Measurements from ENCODE around the gene PTOV1.

PTOV1 gene

DNA sequence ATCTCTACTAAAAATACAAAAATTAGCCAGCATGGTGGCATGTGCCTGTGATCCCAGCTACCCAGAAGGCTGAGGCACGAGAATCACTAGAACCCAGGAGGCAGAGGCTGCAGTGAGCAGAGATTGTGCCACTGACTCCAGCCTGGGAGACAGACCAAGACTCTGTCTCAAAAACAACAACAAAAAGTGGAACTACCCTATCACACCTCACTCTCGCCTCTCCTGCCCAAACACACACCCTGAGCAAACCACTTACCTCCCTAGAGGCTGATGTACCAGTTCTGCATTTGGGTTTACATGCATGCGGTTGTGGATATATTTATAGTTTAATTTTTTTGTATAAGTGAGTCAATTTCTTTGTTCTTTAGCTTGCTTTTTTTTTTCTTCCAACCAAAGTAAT is 7.7 kb upstream of the PTOV1 start:
- no peak for DNase-seq

DNA sequence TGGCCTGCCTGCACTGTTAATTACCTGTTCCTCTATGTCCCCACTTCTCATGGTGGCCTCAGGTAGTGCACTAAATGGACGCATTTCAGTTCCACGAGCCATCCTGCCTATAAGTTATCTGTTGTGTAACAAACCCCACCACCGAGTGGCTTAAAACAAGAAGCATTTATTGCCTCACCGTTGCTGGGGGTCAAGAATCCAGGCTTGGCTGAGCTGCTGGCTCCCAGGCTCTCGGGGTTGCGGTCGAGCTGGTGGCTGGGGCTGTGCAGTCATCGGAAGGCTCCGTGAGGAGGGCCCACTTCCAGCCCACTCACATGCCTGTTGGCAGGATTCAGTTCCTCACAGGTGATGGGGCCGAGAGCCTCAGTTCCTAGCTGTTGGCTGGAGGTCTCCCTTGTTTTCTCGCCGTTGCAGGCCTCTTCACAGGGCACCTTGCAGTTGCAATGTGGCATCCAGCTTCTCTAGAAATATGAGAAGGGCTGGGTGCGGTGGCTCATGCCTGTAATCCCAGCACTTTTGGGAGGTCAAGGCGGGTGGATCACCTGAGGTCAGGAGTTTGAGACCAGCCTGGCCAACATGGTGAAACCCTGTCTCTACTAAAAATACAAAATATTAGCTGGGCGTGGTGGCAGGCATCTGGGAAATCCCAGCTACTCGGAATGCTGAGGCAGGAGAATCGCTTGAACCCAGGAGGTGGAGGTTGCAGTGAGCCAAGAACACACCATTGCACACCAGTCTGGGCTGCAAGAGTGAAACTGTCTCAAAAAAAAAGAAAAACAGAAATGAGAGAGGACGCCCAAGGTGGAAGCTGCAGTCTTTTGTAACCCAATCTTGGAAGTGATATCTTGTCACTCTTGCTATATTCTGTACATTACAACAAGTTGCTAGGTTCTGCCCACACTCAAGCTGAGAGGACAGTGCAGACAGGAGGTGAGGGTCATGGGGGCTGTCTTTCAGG is 6.5 kb upstream of the PTOV1 start:
- DNase-seq = no peak

DNA sequence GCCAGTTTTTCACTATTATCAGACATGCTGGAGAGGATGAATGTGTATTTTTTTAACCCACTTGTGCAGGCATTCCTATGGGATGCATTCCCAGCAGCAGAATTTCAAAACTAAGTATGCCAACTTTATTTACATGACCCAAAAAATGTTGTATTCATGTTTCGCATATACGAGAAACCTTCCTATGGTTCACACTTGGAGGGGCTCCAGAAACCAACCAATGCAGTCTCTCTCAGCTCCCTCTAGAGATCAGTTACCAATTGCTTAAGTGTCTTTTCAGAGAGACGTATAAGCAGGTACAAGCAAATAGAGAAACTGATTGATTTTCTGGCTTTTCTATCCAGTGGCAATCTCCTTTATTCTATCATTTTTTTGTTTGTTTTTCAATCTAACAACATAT is 5.5 kb upstream of the PTOV1 start:
- no peak for DNase-seq

DNA sequence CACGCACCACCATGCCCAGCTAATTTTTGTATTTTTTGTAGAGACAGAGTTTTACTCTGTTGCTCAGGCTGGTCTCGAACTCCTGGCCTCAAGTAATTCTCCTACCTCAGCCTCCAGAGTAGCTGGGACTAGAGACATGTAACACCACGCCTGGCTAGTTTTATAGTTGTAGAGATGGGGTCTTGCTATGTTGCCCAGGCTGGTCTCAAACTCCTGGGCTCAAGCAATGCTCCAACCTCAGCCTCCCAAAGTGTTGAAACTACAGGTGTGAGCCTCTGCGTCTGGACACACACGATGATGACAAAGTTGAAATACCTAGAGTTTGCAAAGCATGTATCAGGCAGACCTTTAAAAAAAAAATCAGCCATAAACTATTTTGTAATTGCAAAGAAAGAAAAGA is 4.6 kb upstream of the PTOV1 start:
- no peak for DNase-seq

DNA sequence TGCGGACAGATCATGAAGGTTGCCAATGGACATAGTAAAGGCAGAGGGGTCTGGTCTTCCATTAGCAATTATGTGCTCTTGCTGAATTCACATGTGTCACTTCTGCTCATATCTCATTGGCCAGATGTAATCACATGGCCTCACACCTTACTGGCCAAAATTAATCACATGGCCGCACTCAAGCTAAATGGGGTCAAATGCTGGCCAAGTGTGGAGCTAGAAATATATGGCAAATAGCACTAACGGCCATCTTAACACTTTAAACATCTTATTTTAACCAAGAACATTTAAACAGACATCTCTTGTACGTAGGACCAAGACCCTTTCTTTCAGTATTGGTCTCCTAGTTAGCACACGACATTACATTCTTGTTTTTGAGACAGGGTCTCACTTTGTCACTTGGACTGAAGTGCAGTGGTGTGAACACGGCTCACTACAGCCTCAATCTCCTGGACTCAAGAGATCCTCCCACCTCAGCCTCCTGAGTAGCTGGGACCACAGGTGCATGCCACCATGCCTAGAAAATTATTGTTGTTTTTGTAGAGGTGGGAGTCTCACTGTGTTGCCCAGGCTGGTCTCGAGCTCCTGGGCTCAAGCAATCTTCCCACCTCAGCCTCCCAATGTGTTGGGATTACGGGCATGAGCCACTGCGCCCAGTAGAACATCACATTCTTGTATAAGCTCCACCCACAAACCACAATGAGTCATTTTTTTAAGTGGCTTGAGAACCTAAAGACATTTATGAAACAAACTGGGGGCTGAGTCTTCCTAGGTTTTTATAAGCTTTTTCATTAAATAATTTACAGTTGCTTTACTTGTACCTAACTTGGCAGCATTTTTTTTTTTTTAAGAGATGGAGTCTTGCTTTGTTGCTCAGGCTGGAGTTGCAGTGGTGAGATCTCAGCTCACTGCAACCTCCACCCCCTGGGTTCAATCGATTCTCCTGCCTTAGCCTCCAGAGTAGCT is 2.9 kb upstream of the PTOV1 start:
- DNase-seq = no peak

DNA sequence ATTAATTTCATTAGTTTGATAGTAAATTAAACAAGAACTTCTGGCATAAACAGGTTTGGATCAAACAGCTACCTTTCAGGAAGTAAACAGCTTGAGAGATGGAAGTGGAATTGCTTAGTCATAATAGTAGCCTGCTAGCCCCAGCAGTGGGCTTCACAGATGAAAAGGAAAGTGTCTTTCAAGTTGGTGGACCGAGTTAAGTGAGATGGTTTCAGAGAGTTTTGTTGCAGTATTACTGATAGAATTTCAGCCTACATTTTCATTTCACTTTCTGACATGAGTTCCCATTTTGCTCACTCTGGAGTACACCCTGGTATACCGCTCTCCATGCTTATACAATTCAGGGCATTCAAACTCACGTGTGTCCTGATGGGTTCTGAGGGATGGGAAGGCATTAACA is 2.0 kb upstream of the PTOV1 start:
- no peak for DNase-seq

DNA sequence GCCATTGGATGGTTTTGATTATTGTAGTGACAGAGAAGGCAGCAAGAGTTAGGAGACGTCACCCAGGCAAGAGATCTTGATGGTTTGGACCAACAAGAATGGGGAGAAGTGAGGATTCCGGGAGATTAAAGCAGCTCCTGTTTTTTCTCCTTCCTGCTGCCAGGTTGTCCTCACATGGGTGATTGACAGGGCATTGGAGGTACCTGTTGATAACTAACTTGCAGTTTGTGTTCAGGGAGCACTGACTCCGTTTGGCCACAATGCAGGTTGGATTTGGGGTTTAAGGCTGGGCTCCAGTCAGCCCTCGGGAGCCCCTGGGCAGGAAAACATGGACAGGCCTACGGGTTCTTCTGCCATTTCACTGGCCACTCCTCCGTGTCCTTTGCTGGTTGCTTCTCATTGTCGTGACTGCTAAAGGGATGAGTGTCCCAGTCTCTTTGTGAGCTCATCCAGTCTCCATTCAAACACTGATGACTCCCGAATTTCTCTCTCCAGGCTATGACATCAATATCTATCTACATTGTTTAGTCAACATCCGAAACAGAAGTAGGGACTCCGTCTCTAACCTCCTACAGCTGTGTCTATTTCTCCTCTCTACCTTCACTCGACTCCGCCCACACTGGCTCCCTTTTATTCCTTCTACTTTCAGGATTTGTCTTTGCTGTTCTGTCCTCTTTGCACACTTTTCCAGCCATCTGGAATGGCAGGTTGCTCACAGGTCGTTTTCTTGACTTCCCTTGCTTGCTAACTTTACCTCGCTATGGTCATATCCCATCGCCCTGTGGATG is 1.3 kb upstream of the PTOV1 start:
- no peak for DNase-seq

DNA sequence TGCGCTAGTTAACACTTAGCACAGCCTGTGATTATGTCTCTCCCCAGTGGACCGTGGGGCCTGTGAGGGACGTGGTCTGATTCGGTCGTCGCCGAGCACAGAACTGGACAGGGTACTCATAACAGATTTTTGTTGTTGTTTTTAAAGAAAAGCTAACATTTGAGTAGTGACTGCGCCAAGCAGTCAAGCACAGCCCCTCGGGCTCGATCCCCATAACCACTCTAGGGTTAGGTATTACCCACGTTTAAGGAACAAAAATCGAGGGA is 805 bp upstream of the PTOV1 start:
- peak in 1 of 51 donors; percentile 45 for DNase-seq

DNA sequence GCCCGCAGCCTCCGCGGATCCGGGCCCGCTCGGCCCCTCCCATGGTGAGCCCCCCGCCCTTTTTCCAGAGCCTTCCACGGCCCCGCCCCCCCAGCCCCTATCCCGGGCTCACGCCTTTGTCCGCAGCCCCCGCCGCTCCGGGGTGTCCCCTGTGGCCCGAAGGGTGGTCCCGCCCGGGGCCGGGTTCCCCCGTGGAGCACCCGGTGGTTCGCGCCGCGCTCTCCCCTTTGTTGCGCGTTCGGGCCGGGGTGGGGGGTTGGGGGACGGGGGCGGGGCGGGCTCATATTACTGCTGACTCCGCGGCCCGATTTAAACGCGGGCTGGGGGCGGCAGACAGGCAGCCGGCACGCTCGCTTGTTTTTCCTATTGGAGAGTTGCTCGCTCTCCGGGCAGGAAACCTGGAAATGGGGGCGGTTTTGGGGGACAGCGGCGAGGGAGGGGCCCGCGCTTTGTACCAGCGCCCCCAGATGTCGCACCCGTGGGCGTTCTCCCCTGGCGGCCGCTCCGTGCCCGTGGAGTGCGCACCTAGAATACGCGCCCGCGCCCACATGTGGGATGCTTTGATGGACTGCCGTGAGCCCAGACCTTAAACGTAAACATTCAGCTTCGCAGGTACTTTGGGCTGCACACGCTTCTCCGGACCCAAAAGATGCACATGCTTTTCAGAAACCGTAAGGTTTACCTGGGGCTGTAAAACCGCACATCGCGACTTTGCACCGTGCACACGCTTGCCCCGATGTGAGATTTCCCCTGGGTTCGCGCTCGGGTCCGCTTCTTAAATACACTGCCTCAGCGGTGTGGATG is 699 bp downstream of the PTOV1 start:
- DNase-seq = peak in 21 of 51 donors; percentile 9 to 56 (median 38)

DNA sequence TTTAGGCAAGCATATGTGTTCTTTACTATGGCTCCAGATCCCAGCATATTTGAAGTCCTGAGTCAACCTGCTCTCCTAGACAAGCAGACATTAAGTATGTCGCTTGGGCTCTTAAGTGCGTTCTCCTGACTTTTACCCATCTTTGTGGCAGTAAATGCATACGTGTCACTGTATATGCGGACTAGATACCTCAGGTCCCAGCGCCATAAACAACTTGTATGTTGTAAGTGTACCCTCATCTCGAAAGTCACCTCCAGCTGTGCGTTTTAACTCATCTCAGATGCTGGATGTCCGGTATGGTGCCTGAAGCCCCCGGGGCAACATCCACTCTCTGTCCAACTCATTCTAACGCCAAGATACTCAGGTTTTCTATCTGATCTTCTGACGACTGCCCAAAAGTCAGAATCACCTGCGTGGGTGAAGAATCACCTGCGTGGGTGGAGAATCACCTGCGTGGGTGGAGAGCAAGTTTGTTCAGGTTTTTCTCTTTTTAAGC is 1.7 kb downstream of the PTOV1 start:
- no peak for DNase-seq

DNA sequence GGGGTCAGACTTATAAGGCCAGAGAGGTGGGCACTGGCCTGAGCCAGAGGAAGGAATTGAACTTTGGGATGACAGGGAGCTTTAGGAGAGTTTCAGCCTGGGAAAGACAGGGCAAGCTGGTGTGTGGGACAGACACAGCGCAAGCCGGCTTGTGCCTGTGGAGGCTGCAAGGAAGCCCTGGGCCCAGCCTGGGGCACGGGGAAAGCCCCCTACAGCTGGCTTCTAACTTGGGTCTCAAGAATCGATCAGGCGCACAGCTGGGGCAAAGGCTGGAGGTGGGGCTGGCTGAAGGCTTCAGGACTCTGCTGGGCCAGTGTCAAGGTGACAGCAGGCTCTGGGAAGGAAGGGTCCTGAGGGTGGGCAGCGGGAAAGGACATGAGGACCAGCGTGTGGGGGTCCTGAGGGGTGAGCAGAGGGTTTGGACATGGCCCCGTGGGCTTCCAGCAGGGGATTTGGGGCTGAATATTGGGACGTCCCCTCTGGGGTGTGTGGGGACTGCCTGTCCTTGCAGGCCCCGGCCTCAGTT is 3.0 kb downstream of the PTOV1 start:
- DNase-seq = no peak

DNA sequence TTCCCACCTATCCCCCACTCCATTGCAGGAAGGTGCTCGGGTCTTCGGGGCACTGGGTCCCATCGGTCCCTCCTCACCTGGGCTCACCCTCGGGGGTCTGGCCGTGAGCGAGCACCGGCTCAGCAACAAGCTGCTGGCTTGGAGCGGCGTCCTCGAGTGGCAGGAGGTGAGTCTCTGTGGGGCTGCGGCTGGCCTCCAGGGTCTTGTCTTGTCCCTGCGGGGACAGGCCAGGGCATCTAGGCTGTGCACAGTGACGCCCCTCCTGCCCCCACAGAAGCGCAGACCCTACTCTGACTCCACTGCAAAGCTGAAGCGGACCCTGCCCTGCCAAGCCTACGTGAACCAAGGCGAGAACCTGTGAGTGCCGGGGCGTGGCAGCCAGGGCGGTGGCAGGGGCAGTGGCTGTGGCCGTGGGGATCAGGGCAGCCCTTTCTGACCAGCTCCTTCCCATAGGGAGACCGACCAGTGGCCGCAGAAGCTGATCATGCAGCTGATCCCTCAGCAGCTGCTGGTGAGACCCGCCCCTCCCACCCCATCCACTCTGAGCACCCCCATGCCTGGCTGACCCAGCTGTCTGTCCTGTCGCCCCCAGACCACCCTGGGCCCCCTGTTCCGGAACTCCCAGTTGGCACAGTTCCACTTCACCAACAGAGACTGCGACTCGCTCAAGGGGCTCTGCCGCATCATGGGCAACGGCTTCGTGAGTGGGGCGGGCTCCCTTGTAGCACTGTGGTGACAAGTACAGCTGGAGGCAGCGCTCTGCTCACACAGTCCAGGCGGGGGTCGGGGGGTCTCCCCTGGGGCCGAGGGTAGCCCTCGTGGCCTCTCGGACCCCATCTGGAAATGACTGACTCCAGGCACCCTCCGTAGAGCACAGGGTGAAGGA is 3.7 kb downstream of the PTOV1 start:
- no peak for DNase-seq

DNA sequence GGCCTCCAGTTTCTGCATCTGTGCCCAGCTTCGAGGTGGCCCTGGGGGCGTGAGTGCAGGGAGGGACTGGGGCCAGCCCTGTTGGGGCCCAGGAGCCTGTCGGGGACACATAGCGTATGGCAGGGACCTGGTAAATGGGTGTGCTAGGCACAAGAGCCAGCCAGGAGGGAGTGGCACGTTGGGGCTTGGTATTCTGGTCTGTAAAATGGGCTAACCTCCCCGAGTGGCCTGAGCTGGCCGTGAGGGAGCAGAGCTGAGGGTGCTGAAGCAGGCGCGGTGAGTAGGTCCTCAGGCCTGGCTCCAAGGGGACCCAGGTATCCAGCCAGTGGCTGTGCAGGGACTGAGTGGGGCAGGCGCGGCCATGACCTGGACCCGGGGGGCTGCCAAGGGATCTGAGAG is 4.3 kb downstream of the PTOV1 start:
- no peak for DNase-seq

DNA sequence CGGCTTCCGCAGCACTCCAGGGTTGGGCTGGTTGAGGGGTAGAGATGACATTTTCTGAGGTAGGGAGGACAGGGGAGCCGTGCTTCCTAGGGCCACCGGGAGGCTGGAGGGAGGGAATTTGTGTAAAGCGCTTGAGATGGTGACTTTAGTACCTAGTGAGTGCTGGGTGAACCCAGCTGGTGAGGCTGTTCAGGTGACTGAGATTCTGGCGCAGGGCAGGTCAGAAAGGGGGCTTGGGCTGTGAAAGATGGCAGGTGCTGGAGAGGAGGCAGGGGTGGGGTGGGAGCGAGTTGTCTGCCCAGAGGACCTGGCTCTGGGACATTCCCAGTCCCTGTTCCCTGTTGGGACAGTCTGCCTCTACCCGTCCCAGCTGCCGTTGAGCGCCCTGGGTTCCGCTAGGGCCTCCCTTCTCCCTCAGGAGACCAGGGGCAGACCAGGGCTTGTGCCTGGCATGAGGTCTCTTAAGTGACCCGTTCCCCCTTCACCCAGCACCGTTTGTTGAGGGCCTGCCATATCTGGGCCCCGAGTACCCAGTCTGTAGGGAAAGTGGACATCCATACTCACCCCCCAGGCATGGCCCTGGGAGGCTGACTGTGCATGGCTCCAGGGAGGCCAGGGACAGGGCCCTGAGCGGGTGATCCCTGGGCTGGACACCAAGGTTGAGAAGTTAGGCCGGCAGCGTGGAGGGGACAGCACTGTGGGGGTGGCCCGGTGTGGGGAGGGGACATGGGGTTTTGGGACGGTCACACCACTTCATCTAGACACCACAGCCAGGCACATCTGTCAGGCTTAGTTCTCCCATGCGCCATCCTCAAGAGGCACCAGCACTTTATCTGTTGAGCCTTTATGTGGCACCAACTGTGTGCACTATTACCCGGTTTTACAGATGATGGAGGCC is 5.0 kb downstream of the PTOV1 start:
- DNase-seq = no peak

DNA sequence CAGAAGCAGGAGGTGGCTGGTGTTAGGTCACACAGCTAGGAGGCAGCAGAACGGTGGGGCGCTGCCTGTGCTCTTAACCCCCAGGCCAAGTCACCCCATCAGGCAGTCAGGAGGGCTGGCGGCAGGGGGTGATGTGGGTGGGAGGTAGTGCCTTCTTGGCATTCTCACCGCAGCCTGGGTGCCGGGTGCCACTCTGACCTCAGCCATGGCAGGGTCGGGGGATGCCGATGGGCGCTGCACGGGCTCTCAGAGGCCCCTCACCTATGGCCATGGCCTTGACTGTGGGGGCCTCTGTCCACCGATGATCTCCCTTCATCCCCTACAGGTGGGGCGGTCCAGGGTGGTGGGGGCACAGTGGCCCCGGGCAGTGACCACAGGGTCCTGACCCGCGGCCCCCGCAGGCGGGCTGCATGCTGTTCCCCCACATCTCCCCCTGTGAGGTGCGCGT is 5.6 kb downstream of the PTOV1 start:
- no peak for DNase-seq

DNA sequence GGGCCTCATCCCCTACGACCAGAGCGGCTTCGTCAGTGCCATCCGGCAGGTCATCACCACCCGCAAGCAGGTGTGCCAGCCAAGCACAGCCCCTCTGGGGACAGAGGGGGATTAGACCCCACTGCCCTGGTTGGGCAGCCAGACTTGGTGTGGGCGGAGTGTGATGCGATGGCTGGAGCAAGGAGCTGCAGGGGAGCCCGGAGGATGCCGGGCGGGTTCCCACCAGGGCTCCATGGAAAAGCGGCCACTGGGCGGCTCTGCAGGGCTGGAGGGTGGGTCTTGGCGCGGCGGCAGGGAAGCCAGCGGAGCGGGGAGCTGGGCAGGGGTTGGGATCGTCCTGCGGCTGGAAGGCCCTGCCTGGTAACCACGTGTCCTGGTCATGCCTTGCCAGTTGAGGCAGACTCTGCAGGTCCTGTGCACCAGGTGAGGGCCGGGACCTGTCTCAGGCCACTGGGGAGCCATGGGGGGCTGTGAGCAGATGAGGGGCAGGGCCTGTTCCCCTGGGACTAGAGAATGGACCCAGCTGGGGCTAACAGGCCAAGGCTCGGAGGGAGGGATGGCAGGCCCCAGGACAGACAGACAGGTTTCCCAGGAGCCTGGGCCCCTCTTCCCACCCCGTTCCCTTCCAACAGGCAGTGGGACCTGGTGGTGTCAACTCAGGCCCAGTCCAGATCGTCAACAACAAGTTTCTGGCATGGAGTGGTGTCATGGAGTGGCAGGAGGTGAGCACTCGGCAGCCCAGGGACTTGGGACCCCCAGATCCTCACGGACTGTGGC is 6.3 kb downstream of the PTOV1 start:
- no peak for DNase-seq

DNA sequence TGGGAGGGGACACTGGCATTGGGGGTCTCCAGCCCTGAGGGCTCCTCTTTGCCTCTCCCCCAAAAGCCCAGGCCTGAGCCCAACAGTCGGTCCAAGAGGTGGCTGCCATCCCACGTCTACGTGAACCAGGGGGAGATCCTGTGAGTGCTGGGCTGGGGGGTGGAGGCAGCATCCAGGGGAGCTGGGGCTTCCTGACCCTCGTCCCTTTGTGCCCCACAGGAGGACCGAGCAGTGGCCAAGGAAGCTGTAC is 6.8 kb downstream of the PTOV1 start:
- DNase-seq = no peak
